GM13977 (cell line): ENCODE measurements around the gene MEMO1.

Experiments used
- DNase-seq: peaks from one replicate; pipeline ENCODE4 v3.0.0; 2012; ENCODE audit warnings: low spot score
- CTCF ChIP-seq: IDR thresholded peaks from 2 replicates; pipeline ENCODE4 v1.5.1; 2012; ENCODE audit warnings: mild to moderate bottlenecking, control low read depth; ENCODE audit not compliant: insufficient read depth; ENCODE audit errors: extremely low read depth, missing control alignments
- in situ Hi-C: fragments of 300-500 bp; cut with MboI; formaldehyde crosslinking; loops from one replicate; pipeline ENCODE4 v1.12.0; 2022; ENCODE audit warnings: low sequenced_read_pairs, low pct_unique_long_range_greater_than_20kb, mixed read lengths, inconsistent platforms; ENCODE audit not compliant: unreplicated experiment

MEMO1 gene

GRCh38 chr2:31947871-31948270 lies 62.9 kb downstream of the MEMO1 start:
- no peak for TF ChIP-seq CTCF
- no peak for DNase-seq
- in situ Hi-C loops, result no loop called here

- in situ Hi-C loops, result no loop called here
- DNase-seq, result no peak
- no peak for TF ChIP-seq CTCF
These were observed 64.0 kb downstream of the MEMO1 start for GRCh38 chr2:31946838-31947237.

GRCh38 chr2:31945572-31945935 lies 65.3 kb downstream of the MEMO1 start:
- no peak for DNase-seq
- no peak for TF ChIP-seq CTCF
- in situ Hi-C loops, result no loop called here

GRCh38 chr2:31944828-31945571 lies 65.8 kb downstream of the MEMO1 start:
- in situ Hi-C loops, result no loop called here
- DNase-seq, result no peak
- TF ChIP-seq CTCF, result no peak

- no peak for DNase-seq
- in situ Hi-C loops, result no loop called here
- no peak for TF ChIP-seq CTCF
These were observed 67.1 kb downstream of the MEMO1 start for GRCh38 chr2:31943636-31944225.

GRCh38 chr2:31940920-31941319 lies 69.9 kb downstream of the MEMO1 start:
- no peak for TF ChIP-seq CTCF
- in situ Hi-C loops, result no loop called here
- DNase-seq, result no peak
